Karpas-422 (cell line): ENCODE results near the gene POU6F2. TPM values are rescaled to one million over a fixed set of nuclear protein-coding genes. Genes with fewer than 3 reads are reported as not detected.

Experiments used
- DNase-seq: peaks from one replicate; pipeline ENCODE4 v3.0.0-alpha.2; 2015
- H2AFZ ChIP-seq: fragments of 200-600 bp; sonication (generic); 2 replicates; pipeline ENCODE4 v1.6.1; 2014; ENCODE audit warnings: antibody characterized with exemption, low read length, mixed read lengths
- H3K27ac ChIP-seq: fragments of 200-600 bp; sonication (generic); 2 replicates; pipeline ENCODE4 v1.5.1; 2014; ENCODE audit warnings: mild to moderate bottlenecking, low read length, moderate library complexity
- H3K27me3 ChIP-seq: fragments of 200-600 bp; sonication (generic); 2 replicates; pipeline ENCODE4 v1.6.1; 2014; ENCODE audit warnings: low read length, mixed read lengths
- H3K36me3 ChIP-seq: fragments of 200-600 bp; sonication (generic); 2 replicates; pipeline ENCODE4 v1.6.1; 2014; ENCODE audit warnings: low read length, mixed read lengths; ENCODE audit not compliant: insufficient read depth
- H3K4me1 ChIP-seq: fragments of 200-600 bp; sonication (generic); 2 replicates; pipeline ENCODE4 v1.6.1; 2014; ENCODE audit warnings: mild to moderate bottlenecking, low read length, mixed read lengths
- H3K4me2 ChIP-seq: fragments of 200-600 bp; sonication (generic); 2 replicates; pipeline ENCODE4 v1.6.1; 2014; ENCODE audit warnings: low read length, low read depth, mild to moderate bottlenecking; ENCODE audit not compliant: poor library complexity, severe bottlenecking
- H3K4me3 ChIP-seq: fragments of 200-600 bp; sonication (generic); 2 replicates; pipeline ENCODE4 v1.5.1; 2014; ENCODE audit warnings: mild to moderate bottlenecking, antibody characterized with exemption, low read length, mixed read lengths
- H3K79me2 ChIP-seq: fragments of 200-600 bp; sonication (generic); 2 replicates; pipeline ENCODE4 v1.6.1; 2014; ENCODE audit warnings: mild to moderate bottlenecking, low read length, mixed read lengths
- H3K9ac ChIP-seq: fragments of 200-600 bp; sonication (generic); 2 replicates; pipeline ENCODE4 v1.6.0; 2014; ENCODE audit warnings: low read length
- H3K9me2 ChIP-seq: fragments of 200-600 bp; sonication (generic), shearing (Covaris generic); replicated peaks from 2 replicates; pipeline ENCODE4 v1.6.0; 2014; ENCODE audit warnings: mild to moderate bottlenecking, low read length, moderate library complexity; ENCODE audit not compliant: insufficient read depth
- H3K9me3 ChIP-seq: fragments of 300-700, 200-600 bp; sonication (generic); 2 replicates; pipeline ENCODE4 v1.6.1; 2014; ENCODE audit warnings: low read length, mixed read lengths
- H4K20me1 ChIP-seq: fragments of 200-600 bp; sonication (generic); 2 replicates; pipeline ENCODE4 v1.6.1; 2014; ENCODE audit warnings: mild to moderate bottlenecking, antibody characterized with exemption, low read length, low read depth; ENCODE audit not compliant: insufficient read depth
- total RNA-seq: library from RNA; depleted of rRNA; stranded (reverse); fragments of >200 nt; shearing (Covaris generic); gene quantifications from 2 replicates; pipeline ENCODE4 v1.2.3, GENCODE V29; 2014; ENCODE audit warnings: low replicate concordance

POU6F2 gene
- total RNA-seq, 1 experiment from 2014 or later: not detected

- H4K20me1 ChIP-seq: no peaks in the 10 kb centered on the region
- no peak overlapping the region for H3K4me3 ChIP-seq
- no peak overlapping the region for H3K27ac ChIP-seq
- H3K9ac ChIP-seq: no peak overlapping the region
- no peak overlapping the region for H3K4me2 ChIP-seq
- no peaks in the 10 kb centered on the region for H3K79me2 ChIP-seq
- no peaks in the 10 kb centered on the region for H3K27me3 ChIP-seq
- no peak overlapping the region for H2AFZ ChIP-seq
- DNase-seq: no peak
- H3K9me2 ChIP-seq: no peaks in the 10 kb centered on the region
- H3K4me1 ChIP-seq: no peaks in the 10 kb centered on the region
- no peaks in the 10 kb centered on the region for H3K36me3 ChIP-seq
- no peaks in the 10 kb centered on the region for H3K9me3 ChIP-seq
These were observed 527.3 kb downstream of the POU6F2 start for GRCh38 chr7:39504963-39505362.

- Histone ChIP-seq H3K4me3 (no peak overlapping the region), H2AFZ (no peak overlapping the region), H3K9me2 (no peaks in the 10 kb centered on the region), H3K4me2 (no peak overlapping the region), H3K79me2 (no peaks in the 10 kb centered on the region), H3K4me1 (no peaks in the 10 kb centered on the region), H3K27me3 (no peaks in the 10 kb centered on the region), H3K9me3 (no peaks in the 10 kb centered on the region), H3K36me3 (no peaks in the 10 kb centered on the region), H3K27ac (no peak overlapping the region), H4K20me1 (no peaks in the 10 kb centered on the region), H3K9ac (no peak overlapping the region)
- DNase-seq: no peak
These were observed 530.3 kb downstream of the POU6F2 start for GRCh38 chr7:39507866-39508551.

GRCh38 chr7:39509436-39509835 is 531.7 kb downstream of the POU6F2 start:
- Histone ChIP-seq H3K4me3 (no peak overlapping the region), H3K9ac (no peak overlapping the region), H3K79me2 (no peaks in the 10 kb centered on the region), H3K4me2 (no peak overlapping the region), H3K9me3 (no peaks in the 10 kb centered on the region), H3K4me1 (no peaks in the 10 kb centered on the region), H3K27me3 (no peaks in the 10 kb centered on the region), H3K27ac (no peak overlapping the region), H3K9me2 (no peaks in the 10 kb centered on the region), H3K36me3 (no peaks in the 10 kb centered on the region), H2AFZ (no peak overlapping the region), H4K20me1 (no peaks in the 10 kb centered on the region)
- no peak for DNase-seq

GRCh38 chr7:39509912-39510311 is 532.2 kb downstream of the POU6F2 start:
- H3K9me3 ChIP-seq: no peaks in the 10 kb centered on the region
- no peaks in the 10 kb centered on the region for H3K27me3 ChIP-seq
- H3K27ac ChIP-seq: no peak overlapping the region
- H4K20me1 ChIP-seq: no peaks in the 10 kb centered on the region
- no peaks in the 10 kb centered on the region for H3K9me2 ChIP-seq
- DNase-seq: no peak
- H3K4me3 ChIP-seq: no peak overlapping the region
- H3K79me2 ChIP-seq: no peaks in the 10 kb centered on the region
- H3K36me3 ChIP-seq: no peaks in the 10 kb centered on the region
- no peak overlapping the region for H3K4me2 ChIP-seq
- H2AFZ ChIP-seq: no peak overlapping the region
- no peak overlapping the region for H3K9ac ChIP-seq
- H3K4me1 ChIP-seq: no peaks in the 10 kb centered on the region

GRCh38 chr7:39510864-39511354 is 533.2 kb downstream of the POU6F2 start:
- no peak overlapping the region for H2AFZ ChIP-seq

GRCh38 chr7:39515534-39516228 is 538.0 kb downstream of the POU6F2 start:
- Histone ChIP-seq H3K27me3 (no peaks in the 10 kb centered on the region), H3K27ac (no peak overlapping the region), H3K4me2 (no peak overlapping the region), H3K4me3 (no peak overlapping the region), H2AFZ (no peak overlapping the region), H3K4me1 (no peaks in the 10 kb centered on the region), H3K9me2 (no peaks in the 10 kb centered on the region), H3K36me3 (no peaks in the 10 kb centered on the region), H3K79me2 (no peaks in the 10 kb centered on the region), H3K9ac (no peak overlapping the region), H4K20me1 (no peaks in the 10 kb centered on the region), H3K9me3 (no peaks in the 10 kb centered on the region)
- no peak for DNase-seq

More at GRCh38 chr7:39510864-39511354, 533.2 kb downstream of the POU6F2 start:
- H3K4me1 ChIP-seq: no peaks in the 10 kb centered on the region
- no peaks in the 10 kb centered on the region for H3K36me3 ChIP-seq
- no peak overlapping the region for H3K27ac ChIP-seq
- no peaks in the 10 kb centered on the region for H3K27me3 ChIP-seq
- H3K9ac ChIP-seq: no peak overlapping the region
- no peak overlapping the region for H3K4me2 ChIP-seq
- DNase-seq: no peak
- no peaks in the 10 kb centered on the region for H4K20me1 ChIP-seq
- H3K9me3 ChIP-seq: no peaks in the 10 kb centered on the region
- H3K4me3 ChIP-seq: no peak overlapping the region
- H3K9me2 ChIP-seq: no peaks in the 10 kb centered on the region
- no peaks in the 10 kb centered on the region for H3K79me2 ChIP-seq

- Histone ChIP-seq H3K27me3 (no peaks in the 10 kb centered on the region), H3K79me2 (no peaks in the 10 kb centered on the region), H3K9ac (no peak overlapping the region), H3K36me3 (no peaks in the 10 kb centered on the region), H3K9me2 (no peaks in the 10 kb centered on the region), H3K9me3 (no peaks in the 10 kb centered on the region), H3K4me3 (no peak overlapping the region), H2AFZ (no peak overlapping the region), H4K20me1 (no peaks in the 10 kb centered on the region), H3K4me1 (no peaks in the 10 kb centered on the region), H3K4me2 (no peak overlapping the region), H3K27ac (no peak overlapping the region)
- DNase-seq: no peak
These were observed 538.8 kb downstream of the POU6F2 start for GRCh38 chr7:39516498-39516897.

GRCh38 chr7:39517240-39517639 is 539.5 kb downstream of the POU6F2 start:
- no peak overlapping the region for H3K4me2 ChIP-seq
- no peaks in the 10 kb centered on the region for H3K4me1 ChIP-seq
- DNase-seq: no peak

More at GRCh38 chr7:39517240-39517639, 539.5 kb downstream of the POU6F2 start:
- Histone ChIP-seq H3K4me3 (no peak overlapping the region), H2AFZ (no peak overlapping the region), H3K9ac (no peak overlapping the region), H3K79me2 (no peaks in the 10 kb centered on the region), H3K27me3 (no peaks in the 10 kb centered on the region), H3K36me3 (no peaks in the 10 kb centered on the region), H4K20me1 (no peaks in the 10 kb centered on the region), H3K9me2 (no peaks in the 10 kb centered on the region), H3K9me3 (no peaks in the 10 kb centered on the region), H3K27ac (no peak overlapping the region)
